Measurements from ENCODE around the gene COL4A2. TPM values are rescaled to one million over a fixed set of nuclear protein-coding genes. Genes with fewer than 3 reads are reported as not detected.
"Not testable (repeated sequence)": the region's sequence is repeated elsewhere in the genome, so short reads cannot be mapped to it uniquely, and the experiment has no call there.

The COL4A2 gene
- total RNA-seq, 1 donor from 2014 or later = 7.6 TPM

DNA sequence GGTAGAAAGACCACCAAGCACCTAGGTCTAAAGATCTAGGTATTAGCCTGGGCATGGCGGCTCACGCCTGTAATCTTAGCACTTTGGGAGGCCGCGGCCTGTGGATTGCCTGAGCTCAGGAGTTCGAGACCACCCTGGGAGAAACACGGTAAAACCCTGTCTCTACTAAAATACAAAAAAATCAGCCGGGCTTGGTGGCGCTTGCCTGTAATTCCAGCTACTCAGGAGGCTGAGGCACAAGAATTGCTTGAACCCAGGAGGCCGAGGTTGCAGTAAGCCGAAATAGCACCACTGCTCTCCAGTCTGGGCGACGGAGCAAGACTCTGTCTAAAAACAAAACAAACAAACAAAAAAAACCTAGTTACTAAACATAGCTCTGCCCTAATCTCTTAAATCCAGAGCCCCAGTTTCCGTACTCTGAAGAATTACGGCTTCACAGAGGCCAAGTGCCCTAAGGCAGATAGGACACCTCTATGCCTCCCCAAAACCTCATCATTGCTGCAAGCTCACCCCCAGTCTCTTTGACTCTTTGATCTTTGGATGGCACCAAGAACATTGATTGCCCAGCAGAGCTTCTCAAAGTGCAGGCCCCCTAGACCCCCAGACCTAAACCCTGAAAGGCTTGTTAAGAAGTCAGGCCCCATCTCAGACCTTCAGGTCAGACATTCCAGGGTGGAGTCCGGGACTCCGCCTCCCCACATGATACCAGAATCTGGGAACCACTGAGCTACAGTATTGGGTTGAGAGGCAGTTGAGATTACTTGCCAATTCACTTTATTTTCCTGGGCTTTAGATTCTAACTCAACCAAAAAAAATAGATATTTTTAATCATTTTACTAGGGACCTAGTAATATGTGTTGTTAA is 2.8 kb downstream of the COL4A2 start:
- no peak for TF ChIP-seq CTCF (IDR thresholded peaks at IDR 0.05; ENCODE audit: insufficient read depth, low read length, severe bottlenecking)
- no peaks in the 10 kb centered on the region for H3K36me3 ChIP-seq (ENCODE audit: control insufficient read depth, insufficient read depth, low read length)
- no peak overlapping the region for H3K4me3 ChIP-seq (ENCODE audit: low read depth, low read length)
- DNase-seq (ENCODE audit: low read depth) = no peak
- no peak for FAIRE-seq
- H3K27me3 ChIP-seq (ENCODE audit: control insufficient read depth, insufficient read depth, low read length) = no peaks in the 10 kb centered on the region

- H3K27me3 ChIP-seq (ENCODE audit: control insufficient read depth, insufficient read depth, low read length) = no peaks in the 10 kb centered on the region
- H3K36me3 ChIP-seq (ENCODE audit: control insufficient read depth, insufficient read depth, low read length) = no peaks in the 10 kb centered on the region
- TF ChIP-seq CTCF (IDR thresholded peaks at IDR 0.05; ENCODE audit: insufficient read depth, low read length, severe bottlenecking) = no peak
- FAIRE-seq = no peak
- no peak for DNase-seq (ENCODE audit: low read depth)
- no peak overlapping the region for H3K4me3 ChIP-seq (ENCODE audit: low read depth, low read length)
These were observed 3.7 kb downstream of the COL4A2 start for GRCh38 chr13:110310541-110311442.

DNA sequence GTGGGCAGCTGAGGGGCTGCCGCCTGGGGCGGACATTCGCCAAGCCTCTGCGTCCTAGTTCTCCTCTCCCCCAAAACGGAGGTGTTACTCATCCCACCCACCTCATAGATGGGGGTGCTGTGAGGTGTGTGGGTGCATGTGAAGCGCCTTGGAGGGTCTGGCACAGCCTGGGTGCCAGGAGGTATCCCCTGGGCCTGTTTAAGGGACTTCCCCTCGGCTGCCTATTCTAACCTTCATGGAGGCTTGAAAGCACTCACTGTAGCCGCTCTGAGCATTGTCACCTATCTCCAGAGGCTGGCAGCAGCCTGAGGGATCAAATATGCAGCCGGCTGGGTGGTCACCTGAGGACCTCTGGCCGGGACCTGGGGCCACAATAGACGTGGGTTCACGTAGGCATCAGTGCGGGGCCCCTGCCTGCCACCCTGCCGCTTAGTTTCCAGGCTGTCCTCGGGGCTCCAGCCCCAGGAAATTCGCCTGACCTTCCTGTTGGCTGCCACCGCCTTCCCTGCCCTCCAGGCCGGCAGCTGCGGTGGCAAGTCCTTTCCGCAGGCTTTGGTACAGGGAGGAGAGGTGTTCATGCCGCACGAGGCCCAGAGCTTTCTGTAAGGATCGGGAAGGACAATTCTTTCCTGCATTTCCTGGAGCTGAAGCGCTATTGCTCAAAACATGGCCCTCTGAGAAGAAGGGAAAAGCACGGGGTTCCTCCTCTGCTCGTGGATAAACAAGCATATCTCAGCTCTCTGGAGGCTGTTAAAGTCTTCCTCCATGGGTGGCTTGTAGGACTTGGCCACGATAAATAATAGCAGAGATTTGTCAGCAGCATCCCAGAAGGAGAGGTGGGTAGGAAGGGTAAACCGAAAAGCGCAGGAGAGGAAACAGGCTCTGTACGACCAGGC is 4.6 kb downstream of the COL4A2 start:
- Histone ChIP-seq H3K27me3 (ENCODE audit: control insufficient read depth, insufficient read depth, low read length) (no peaks in the 10 kb centered on the region), H3K36me3 (ENCODE audit: control insufficient read depth, insufficient read depth, low read length) (no peaks in the 10 kb centered on the region), H3K4me3 (ENCODE audit: low read depth, low read length) (no peak overlapping the region)
- FAIRE-seq (no peak), DNase-seq (ENCODE audit: low read depth) (no peak)
- no peak for TF ChIP-seq CTCF (IDR thresholded peaks at IDR 0.05; ENCODE audit: insufficient read depth, low read length, severe bottlenecking)

DNA sequence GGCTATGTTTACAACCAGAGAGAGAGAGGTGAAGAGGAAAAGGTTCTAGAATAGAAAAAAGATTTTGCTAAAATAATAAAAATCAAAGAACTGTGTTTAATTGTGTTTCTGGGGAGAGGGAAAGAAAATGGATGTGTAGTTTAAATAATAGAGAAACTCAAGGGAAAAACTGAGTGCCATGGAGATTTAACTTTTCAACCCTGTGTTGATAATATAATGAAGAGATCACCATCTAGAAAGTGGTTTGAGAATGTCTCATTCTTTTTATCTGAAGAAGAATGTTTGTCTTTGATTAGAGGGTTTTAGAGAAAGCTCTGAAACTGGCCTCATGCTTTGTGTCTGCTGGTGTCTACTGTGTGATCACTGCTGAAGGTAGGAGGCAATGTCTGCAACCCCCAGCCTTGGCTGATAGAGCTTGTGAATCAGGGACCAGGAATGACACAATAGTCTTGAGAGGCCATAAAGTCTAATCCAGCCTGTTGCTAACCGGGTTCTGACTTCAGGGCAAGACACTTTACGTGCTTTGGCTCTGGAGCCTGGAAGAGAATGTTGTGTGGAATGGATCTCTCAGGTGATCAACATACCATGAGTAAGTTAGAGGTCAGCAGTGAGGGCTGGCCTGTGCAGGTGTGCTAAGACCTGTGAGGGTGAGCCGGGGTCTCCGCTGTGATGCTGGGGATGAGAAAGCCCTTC is 5.4 kb downstream of the COL4A2 start:
- H3K4me3 ChIP-seq (ENCODE audit: low read depth, low read length) = no peak overlapping the region
- no peaks in the 10 kb centered on the region for H3K27me3 ChIP-seq (ENCODE audit: control insufficient read depth, insufficient read depth, low read length)
- no peak for TF ChIP-seq CTCF (IDR thresholded peaks at IDR 0.05; ENCODE audit: insufficient read depth, low read length, severe bottlenecking)
- H3K36me3 ChIP-seq (ENCODE audit: control insufficient read depth, insufficient read depth, low read length) = no peaks in the 10 kb centered on the region
- peak; percentile 62 for DNase-seq (ENCODE audit: low read depth)
- no peak for FAIRE-seq

DNA sequence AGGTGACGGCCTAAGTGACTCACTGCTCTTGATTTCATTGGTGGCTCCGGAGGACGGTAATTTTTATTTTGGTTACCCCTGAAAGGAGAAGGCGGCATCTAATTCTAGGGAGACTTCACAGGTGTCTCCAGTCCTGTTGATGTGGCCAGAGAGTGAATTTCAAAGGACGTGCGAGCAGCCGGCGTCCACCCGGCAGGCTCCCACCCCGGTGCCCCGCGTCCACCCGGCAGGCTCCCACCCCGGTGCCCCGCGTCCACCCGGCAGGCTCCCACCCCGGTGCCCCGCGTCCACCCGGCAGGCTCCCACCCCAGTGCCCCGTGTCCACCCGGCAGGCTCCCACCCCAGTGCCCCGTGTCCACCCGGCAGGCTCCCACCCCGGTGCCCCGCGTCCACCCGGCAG is 6.2 kb downstream of the COL4A2 start:
- not testable (repeated sequence) for H3K27me3 ChIP-seq (ENCODE audit: control insufficient read depth, insufficient read depth, low read length); FAIRE-seq; DNase-seq (ENCODE audit: low read depth); H3K4me3 ChIP-seq (ENCODE audit: low read depth, low read length); H3K36me3 ChIP-seq (ENCODE audit: control insufficient read depth, insufficient read depth, low read length)

- not testable (repeated sequence) for H3K36me3 ChIP-seq (ENCODE audit: control insufficient read depth, insufficient read depth, low read length); H3K27me3 ChIP-seq (ENCODE audit: control insufficient read depth, insufficient read depth, low read length); H3K4me3 ChIP-seq (ENCODE audit: low read depth, low read length); FAIRE-seq; DNase-seq (ENCODE audit: low read depth)
These were observed 6.6 kb downstream of the COL4A2 start for GRCh38 chr13:110313733-110314132.
